AG10803 (cell line): ENCODE results near the gene PLAAT5.
A peak's percentile ranks its signal among the peaks of the same experiment; 100 is the strongest.

Experiments
- DNase-seq: peaks from one replicate; pipeline ENCODE4 v3.0.0; 2010; ENCODE audit warnings: low read depth
- H3K4me3 ChIP-seq: 2 replicates; pipeline ENCODE4 v1.5.1; 2011; ENCODE audit warnings: mild to moderate bottlenecking, low read length, control low read depth
- CTCF ChIP-seq: conservative IDR thresholded peaks from 2 replicates; pipeline ENCODE4 v1.5.1; 2011; ENCODE audit warnings: mild to moderate bottlenecking, low read length, control low read depth, inconsistent platforms

The PLAAT5 gene

GRCh38 chr11:63490551-63491239, at the start of gene PLAAT5:
TSS of gene PLAAT5 (minus strand) at chr11:63491167. CDS start at chr11:63491034, 133 bp downstream.
- DNase-seq = no peak

GRCh38 chr11:63537293-63538101, 46.5 kb upstream of the PLAAT5 start:
- peak overlapping the region; percentile 54 for H3K4me3 ChIP-seq
- no peak for TF ChIP-seq CTCF
- DNase-seq = peak; percentile 59

More at GRCh38 chr11:63490551-63491239, at the start of gene PLAAT5:
- no peak for TF ChIP-seq CTCF
- peak within 1 kb of the TSS; percentile 31 for H3K4me3 ChIP-seq

GRCh38 chr11:63536669-63537292, 45.8 kb upstream of the PLAAT5 start, which contains the start of gene PLAAT4:
TSS of gene PLAAT4 (plus strand) at chr11:63536808. CDS start at chr11:63536869, 61 bp downstream.
- H3K4me3 ChIP-seq = peak within 1 kb of the TSS; percentile 54
- peak; percentile 57 for DNase-seq
- TF ChIP-seq CTCF = no peak

GRCh38 chr11:63535734-63536133, 44.8 kb upstream of the PLAAT5 start:
- H3K4me3 ChIP-seq = no peak overlapping the region
- no peak for TF ChIP-seq CTCF
- no peak for DNase-seq

GRCh38 chr11:63534895-63535461, 44.0 kb upstream of the PLAAT5 start:
- H3K4me3 ChIP-seq = no peak overlapping the region
- no peak for TF ChIP-seq CTCF
- DNase-seq = no peak

GRCh38 chr11:63534076-63534475, 43.1 kb upstream of the PLAAT5 start:
- no peak for TF ChIP-seq CTCF
- no peak for DNase-seq
- no peak overlapping the region for H3K4me3 ChIP-seq
